Suprapubic skin (tissue), 4 donors: ENCODE results near the gene ATPAF2. TPM values are rescaled to one million over a fixed set of nuclear protein-coding genes. Genes with fewer than 3 reads are reported as not detected.

Experiments
- DNase-seq, 2 donors: peaks; one replicate each; pipeline ENCODE4 v3.0.0-alpha.2; 2019; ENCODE audit warnings: low spot score in 2 of 2
- H3K27ac ChIP-seq: fragments of 200-600 bp; sonication (generic); one replicate; pipeline ENCODE4 v1.5.1; 2019
- H3K27me3 ChIP-seq: fragments of 200-600 bp; sonication (generic); one replicate; pipeline ENCODE4 v1.5.1; 2019
- H3K36me3 ChIP-seq: fragments of 200-600 bp; sonication (generic); one replicate; pipeline ENCODE4 v1.5.1; 2019
- H3K4me1 ChIP-seq: fragments of 200-600 bp; sonication (generic); one replicate; pipeline ENCODE4 v1.5.1; 2019
- H3K4me3 ChIP-seq: fragments of 200-600 bp; sonication (generic); one replicate; pipeline ENCODE4 v1.5.1; 2019; ENCODE audit warnings: mild to moderate bottlenecking
- H3K9me3 ChIP-seq: fragments of 200-600 bp; sonication (generic); one replicate; pipeline ENCODE4 v1.5.1; 2019
- CTCF ChIP-seq, 2 donors: fragments of 200-600 bp in 1 of 2; fragments of 450-650 bp in 1 of 2; sonication (generic) in 1 of 2; IDR thresholded peaks; one replicate each; pipeline ENCODE4 v1.5.1; 2016 to 2019; ENCODE audit warnings: antibody characterized with exemption in 2 of 2, mild to moderate bottlenecking in 1 of 2, moderate library complexity in 1 of 2
- EP300 ChIP-seq: sonication (generic); formaldehyde crosslinking; IDR thresholded peaks from one replicate; pipeline ENCODE4 v1.6.1; 2017; ENCODE audit warnings: antibody characterized with exemption
- POLR2A ChIP-seq, 2 donors: fragments of 450-650 bp; IDR thresholded peaks; one replicate each; pipeline ENCODE4 v1.6.1; 2017; ENCODE audit warnings: antibody characterized with exemption in 2 of 2, mild to moderate bottlenecking in 2 of 2, moderate library complexity in 2 of 2
- POLR2AphosphoS5 ChIP-seq, 3 donors: sonication (generic); formaldehyde crosslinking; IDR thresholded peaks; one replicate each; pipeline ENCODE4 v1.6.1; 2017; ENCODE audit warnings: antibody characterized with exemption in 3 of 3
- WGBS: methylation state at CpG from one replicate; pipeline ENCODE4 v1.1.5; 2018; 5-methylcytosine and 5-hydroxymethylcytosine counted together
- total RNA-seq, 4 donors: library from RNA; depleted of rRNA; stranded (reverse); fragments of >200 nt; gene quantifications; one replicate each; pipeline ENCODE4 v1.1.0, GENCODE V29; 2016

The ATPAF2 gene
- total RNA-seq, 4 donors from 2014 or later = 18.2 to 41.6 (median 24.2) TPM

GRCh38 chr17:18025945-18026776 lies 12.8 kb downstream of the ATPAF2 start:
- H3K27me3 ChIP-seq = no peaks in the 10 kb centered on the region
- no peaks in the 10 kb centered on the region for H3K9me3 ChIP-seq
- H3K4me3 ChIP-seq = no peak overlapping the region
- peaks cover 15% of the 10 kb centered on the region for H3K36me3 ChIP-seq
- TF ChIP-seq CTCF (IDR thresholded peaks at IDR 0.05) (no peak), POLR2A (IDR thresholded peaks at IDR 0.05) (no peak), EP300 (no peak), POLR2AphosphoS5 (IDR thresholded peaks at IDR 0.05) (no peak)
- H3K4me1 ChIP-seq = peaks cover 30% of the 10 kb centered on the region
- 63% methylated on average over 11 of the region's 11 CpGs for WGBS
- DNase-seq = no peak
- H3K27ac ChIP-seq = no peak overlapping the region

- H3K36me3 ChIP-seq = peaks cover 15% of the 10 kb centered on the region
- peaks cover 30% of the 10 kb centered on the region for H3K4me1 ChIP-seq
- H3K9me3 ChIP-seq = no peaks in the 10 kb centered on the region
- no peak for DNase-seq
- TF ChIP-seq CTCF (IDR thresholded peaks at IDR 0.05) (no peak), POLR2A (IDR thresholded peaks at IDR 0.05) (no peak), EP300 (no peak), POLR2AphosphoS5 (IDR thresholded peaks at IDR 0.05) (no peak)
- 42% methylated on average over 5 of the region's 5 CpGs for WGBS
- H3K27ac ChIP-seq = no peak overlapping the region
- no peak overlapping the region for H3K4me3 ChIP-seq
- no peaks in the 10 kb centered on the region for H3K27me3 ChIP-seq
Observed at GRCh38 chr17:18025241-18025944, 13.6 kb downstream of the ATPAF2 start.

GRCh38 chr17:18021372-18021771 lies 17.6 kb downstream of the ATPAF2 start:
- Histone ChIP-seq H3K9me3 (no peaks in the 10 kb centered on the region), H3K4me1 (peaks cover 23% of the 10 kb centered on the region), H3K27me3 (no peaks in the 10 kb centered on the region), H3K4me3 (no peak overlapping the region), H3K27ac (no peak overlapping the region), H3K36me3 (peaks cover 10% of the 10 kb centered on the region)
- no peak for TF ChIP-seq POLR2A (IDR thresholded peaks at IDR 0.05)
- no peak for TF ChIP-seq CTCF (IDR thresholded peaks at IDR 0.05)
- TF ChIP-seq POLR2AphosphoS5 (IDR thresholded peaks at IDR 0.05) = no peak
- no peak for TF ChIP-seq EP300
- no peak for DNase-seq
- WGBS = 96% methylated on average over 4 of the region's 5 CpGs

- peaks cover 8% of the 10 kb centered on the region for H3K36me3 ChIP-seq
- peaks cover 19% of the 10 kb centered on the region for H3K4me1 ChIP-seq
- WGBS = 85% methylated on average over 5 of the region's 6 CpGs
- H3K4me3 ChIP-seq = no peak overlapping the region
- no peak overlapping the region for H3K27ac ChIP-seq
- DNase-seq = no peak
- TF ChIP-seq POLR2AphosphoS5 (IDR thresholded peaks at IDR 0.05) = no peak
- TF ChIP-seq CTCF (IDR thresholded peaks at IDR 0.05) = no peak
- no peak for TF ChIP-seq POLR2A (IDR thresholded peaks at IDR 0.05)
- no peak for TF ChIP-seq EP300
- no peaks in the 10 kb centered on the region for H3K9me3 ChIP-seq
- no peaks in the 10 kb centered on the region for H3K27me3 ChIP-seq
Observed at GRCh38 chr17:18020971-18021370, 18.0 kb downstream of the ATPAF2 start.

- no peaks in the 10 kb centered on the region for H3K9me3 ChIP-seq
- peaks cover 17% of the 10 kb centered on the region for H3K36me3 ChIP-seq
- no peak for DNase-seq
- H3K27me3 ChIP-seq = no peaks in the 10 kb centered on the region
- no peak overlapping the region for H3K27ac ChIP-seq
- no peak overlapping the region for H3K4me3 ChIP-seq
- 82% methylated on average over 2 of the region's 2 CpGs for WGBS
- peaks cover 13% of the 10 kb centered on the region for H3K4me1 ChIP-seq
- TF ChIP-seq EP300 (no peak), CTCF (IDR thresholded peaks at IDR 0.05) (no peak), POLR2A (IDR thresholded peaks at IDR 0.05) (no peak), POLR2AphosphoS5 (IDR thresholded peaks at IDR 0.05) (no peak)
Observed at GRCh38 chr17:18019838-18020154, 19.2 kb downstream of the ATPAF2 start.
